Measurements from ENCODE around the gene TRAF5.
"Not testable (repeated sequence)": the region's sequence is repeated elsewhere in the genome, so short reads cannot be mapped to it uniquely, and the experiment has no call there.

Gene TRAF5

GRCh38 chr1:211347077-211347844 is 20.6 kb downstream of the TRAF5 start:
- H3K36me3 ChIP-seq (ENCODE audit: low read length) = no peaks in the 10 kb centered on the region
- H2AFZ ChIP-seq (ENCODE audit: low read depth, low read length, severe bottlenecking) = no peak overlapping the region
- peaks cover 8% of the 10 kb centered on the region; the same call in 1 of the 2 replicates for H3K79me2 ChIP-seq (ENCODE audit: insufficient read depth, low read length)
- no peak for TF ChIP-seq CTCF (IDR thresholded peaks at IDR 0.05; ENCODE audit: insufficient read depth, low read length, poor library complexity, severe bottlenecking)
- TF ChIP-seq EZH2phosphoT487 (conservative IDR thresholded peaks at IDR 0.05; ENCODE audit: low read length) = no peak
- H4K20me1 ChIP-seq (ENCODE audit: low read depth, low read length) = no peaks in the 10 kb centered on the region
- no peak overlapping the region for H3K9ac ChIP-seq (ENCODE audit: low read length)
- no peaks in the 10 kb centered on the region for H3F3A ChIP-seq (ENCODE audit: insufficient read depth)
- no peaks in the 10 kb centered on the region for H3K27me3 ChIP-seq (ENCODE audit: low read length)
- no peak overlapping the region for H3K4me3 ChIP-seq (ENCODE audit: insufficient read depth, low read length, poor library complexity, severe bottlenecking)
- H3K4me2 ChIP-seq (ENCODE audit: low read depth, low read length, poor library complexity, severe bottlenecking) = no peak overlapping the region
- H3K9me3 ChIP-seq (ENCODE audit: insufficient read depth, low read length) = peaks cover 5% of the 10 kb centered on the region; the same call in 1 of the 2 replicates
- no peaks in the 10 kb centered on the region for H3K9me2 ChIP-seq (replicated peaks; ENCODE audit: insufficient read depth, low read length)
- no peak overlapping the region for H3K27ac ChIP-seq (ENCODE audit: low read depth, low read length)

- Histone ChIP-seq H2AFZ (ENCODE audit: low read depth, low read length, severe bottlenecking) (no peak overlapping the region), H4K20me1 (ENCODE audit: low read depth, low read length) (no peaks in the 10 kb centered on the region), H3K9me2 (replicated peaks; ENCODE audit: insufficient read depth, low read length) (no peaks in the 10 kb centered on the region)
These were observed 21.9 kb downstream of the TRAF5 start for GRCh38 chr1:211348547-211348946.

GRCh38 chr1:211349741-211350140 is 23.1 kb downstream of the TRAF5 start:
- Histone ChIP-seq H3K9me3 (ENCODE audit: insufficient read depth, low read length) (peaks cover 5% of the 10 kb centered on the region; the same call in 1 of the 2 replicates), H3K36me3 (ENCODE audit: low read length) (no peaks in the 10 kb centered on the region), H3K9ac (ENCODE audit: low read length) (no peak overlapping the region), H3K79me2 (ENCODE audit: insufficient read depth, low read length) (peaks cover 12% of the 10 kb centered on the region; the same call in 1 of the 2 replicates), H3K27ac (ENCODE audit: low read depth, low read length) (no peak overlapping the region), H3F3A (ENCODE audit: insufficient read depth) (no peaks in the 10 kb centered on the region), H2AFZ (ENCODE audit: low read depth, low read length, severe bottlenecking) (no peak overlapping the region), H4K20me1 (ENCODE audit: low read depth, low read length) (no peaks in the 10 kb centered on the region), H3K4me2 (ENCODE audit: low read depth, low read length, poor library complexity, severe bottlenecking) (no peak overlapping the region), H3K4me3 (ENCODE audit: insufficient read depth, low read length, poor library complexity, severe bottlenecking) (no peak overlapping the region), H3K9me2 (replicated peaks; ENCODE audit: insufficient read depth, low read length) (no peaks in the 10 kb centered on the region), H3K27me3 (ENCODE audit: low read length) (no peaks in the 10 kb centered on the region)
- no peak for TF ChIP-seq CTCF (IDR thresholded peaks at IDR 0.05; ENCODE audit: insufficient read depth, low read length, poor library complexity, severe bottlenecking)
- no peak for TF ChIP-seq EZH2phosphoT487 (conservative IDR thresholded peaks at IDR 0.05; ENCODE audit: low read length)

More at GRCh38 chr1:211348547-211348946, 21.9 kb downstream of the TRAF5 start:
- no peak overlapping the region for H3K4me2 ChIP-seq (ENCODE audit: low read depth, low read length, poor library complexity, severe bottlenecking)
- no peak overlapping the region for H3K9ac ChIP-seq (ENCODE audit: low read length)
- H3K36me3 ChIP-seq (ENCODE audit: low read length) = no peaks in the 10 kb centered on the region
- no peaks in the 10 kb centered on the region for H3F3A ChIP-seq (ENCODE audit: insufficient read depth)
- H3K27me3 ChIP-seq (ENCODE audit: low read length) = no peaks in the 10 kb centered on the region
- no peak overlapping the region for H3K4me3 ChIP-seq (ENCODE audit: insufficient read depth, low read length, poor library complexity, severe bottlenecking)
- peaks cover 5% of the 10 kb centered on the region; the same call in 1 of the 2 replicates for H3K9me3 ChIP-seq (ENCODE audit: insufficient read depth, low read length)
- TF ChIP-seq EZH2phosphoT487 (conservative IDR thresholded peaks at IDR 0.05; ENCODE audit: low read length) (no peak), CTCF (IDR thresholded peaks at IDR 0.05; ENCODE audit: insufficient read depth, low read length, poor library complexity, severe bottlenecking) (no peak)
- H3K79me2 ChIP-seq (ENCODE audit: insufficient read depth, low read length) = peaks cover 12% of the 10 kb centered on the region; the same call in 1 of the 2 replicates
- H3K27ac ChIP-seq (ENCODE audit: low read depth, low read length) = no peak overlapping the region

GRCh38 chr1:211352055-211352454 is 25.4 kb downstream of the TRAF5 start:
- not testable (repeated sequence) for H3K79me2 ChIP-seq (ENCODE audit: insufficient read depth, low read length); H3F3A ChIP-seq (ENCODE audit: insufficient read depth); H4K20me1 ChIP-seq (ENCODE audit: low read depth, low read length); H3K27me3 ChIP-seq (ENCODE audit: low read length); H3K27ac ChIP-seq (ENCODE audit: low read depth, low read length); H3K9ac ChIP-seq (ENCODE audit: low read length); H3K36me3 ChIP-seq (ENCODE audit: low read length); H3K9me3 ChIP-seq (ENCODE audit: insufficient read depth, low read length); H3K4me3 ChIP-seq (ENCODE audit: insufficient read depth, low read length, poor library complexity, severe bottlenecking); H2AFZ ChIP-seq (ENCODE audit: low read depth, low read length, severe bottlenecking); H3K9me2 ChIP-seq (replicated peaks; ENCODE audit: insufficient read depth, low read length); H3K4me2 ChIP-seq (ENCODE audit: low read depth, low read length, poor library complexity, severe bottlenecking)
